Neutrophil (primary cell): ENCODE measurements around the gene OSBPL3.

ENCODE experiments used
- H3K27ac ChIP-seq: fragments of 200-600 bp; sonication (generic); 2 replicates; pipeline ENCODE4 v1.5.1; 2016; ENCODE audit warnings: mild to moderate bottlenecking, moderate library complexity
- H3K27me3 ChIP-seq: fragments of 200-600 bp; sonication (generic); 2 replicates; pipeline ENCODE4 v1.6.0; 2016; ENCODE audit warnings: mild to moderate bottlenecking
- H3K36me3 ChIP-seq: fragments of 200-600 bp; sonication (generic); 2 replicates; pipeline ENCODE4 v1.5.1; 2017
- H3K4me1 ChIP-seq, 2 experiments: fragments of 200-600 bp in 1 of 2; sonication (generic) in 1 of 2; 1 replicate in 1 of 2; 2 replicates in 1 of 2; pipeline versions ENCODE4 v1.5.1 to v1.6.1; 2013 to 2016; ENCODE audit warnings: low read depth in 1 of 2, low read length in 1 of 2, mild to moderate bottlenecking in 1 of 2, moderate library complexity in 1 of 2; ENCODE audit not compliant: control insufficient read depth in 1 of 2, insufficient read depth in 1 of 2
- H3K4me3 ChIP-seq, 2 experiments: fragments of 200-600 bp in 1 of 2; sonication (generic) in 1 of 2; 1 replicate in 1 of 2; 2 replicates in 1 of 2; pipeline ENCODE4 v1.5.1; 2013 to 2016; ENCODE audit warnings: low read depth in 1 of 2, low read length in 1 of 2, mild to moderate bottlenecking in 1 of 2, moderate library complexity in 1 of 2
- H3K9me3 ChIP-seq: fragments of 200-600 bp; sonication (generic); 2 replicates; pipeline ENCODE4 v1.5.1; 2016
- CTCF ChIP-seq: fragments of 200-600 bp; sonication (generic); IDR thresholded peaks from 2 replicates; pipeline ENCODE4 v1.5.1; 2016; ENCODE audit warnings: antibody characterized with exemption

Gene OSBPL3

GRCh38 chr7:24833549-24833948 is 146.4 kb downstream of the OSBPL3 start:
- Histone ChIP-seq H3K4me1 (peaks cover 0 to 4% of the 10 kb centered on the region in 2 experiments), H3K36me3 (no peaks in the 10 kb centered on the region), H3K4me3 (no peak overlapping the region), H3K27me3 (peaks cover 18% of the 10 kb centered on the region), H3K27ac (no peak overlapping the region), H3K9me3 (no peaks in the 10 kb centered on the region)
- TF ChIP-seq CTCF, result no peak

- Histone ChIP-seq H3K4me1 (peaks cover 0 to 4% of the 10 kb centered on the region in 2 experiments), H3K4me3 (no peak overlapping the region), H3K27me3 (peaks cover 18% of the 10 kb centered on the region), H3K36me3 (no peaks in the 10 kb centered on the region), H3K9me3 (no peaks in the 10 kb centered on the region), H3K27ac (no peak overlapping the region)
- no peak for TF ChIP-seq CTCF
Measured at GRCh38 chr7:24831240-24831639, 148.7 kb downstream of the OSBPL3 start.

DNA sequence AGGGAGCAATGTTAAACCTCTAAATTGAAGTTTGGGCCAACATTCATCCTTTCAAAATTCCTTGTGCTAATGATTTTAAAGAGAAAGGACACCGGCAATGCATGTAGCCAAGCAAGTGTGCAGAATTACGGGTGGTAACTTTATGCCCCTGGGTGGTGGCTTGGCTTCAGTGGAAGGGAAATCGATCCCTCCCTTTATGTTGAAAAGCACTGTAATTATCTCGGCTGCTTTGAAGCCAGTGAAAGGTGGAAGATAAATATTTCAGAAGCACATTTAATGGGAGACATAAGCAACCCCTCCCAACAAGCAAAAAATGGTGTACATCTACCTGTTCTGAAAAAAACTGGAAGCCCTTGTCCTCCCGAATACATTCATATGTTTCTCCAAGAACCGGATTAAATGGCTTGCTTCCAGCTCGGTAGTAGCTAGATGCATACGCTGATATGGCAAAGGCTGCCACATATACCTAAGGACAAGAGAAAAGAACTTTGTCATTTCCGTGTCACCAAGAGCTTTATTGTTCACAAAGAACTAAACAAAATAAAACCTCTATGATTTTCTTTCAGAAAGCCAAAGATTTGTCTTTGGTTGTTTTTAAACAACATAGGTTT is 149.4 kb downstream of the OSBPL3 start:
- H3K4me3 ChIP-seq, result no peak overlapping the region
- no peak for TF ChIP-seq CTCF
- peaks cover 0 to 4% of the 10 kb centered on the region in 2 experiments for H3K4me1 ChIP-seq

GRCh38 chr7:24829787-24830186 is 150.2 kb downstream of the OSBPL3 start:
- Histone ChIP-seq H3K27ac (no peak overlapping the region), H3K4me1 (peaks cover 0 to 4% of the 10 kb centered on the region in 2 experiments), H3K4me3 (no peak overlapping the region), H3K9me3 (no peaks in the 10 kb centered on the region), H3K27me3 (peaks cover 18% of the 10 kb centered on the region), H3K36me3 (no peaks in the 10 kb centered on the region)
- TF ChIP-seq CTCF, result no peak

More for the DNA sequence above, 149.4 kb downstream of the OSBPL3 start:
- Histone ChIP-seq H3K36me3 (no peaks in the 10 kb centered on the region), H3K9me3 (no peaks in the 10 kb centered on the region), H3K27me3 (peaks cover 18% of the 10 kb centered on the region), H3K27ac (no peak overlapping the region)

- no peak overlapping the region for H3K27ac ChIP-seq
Measured at GRCh38 chr7:24828891-24829661, 150.9 kb downstream of the OSBPL3 start.

More at GRCh38 chr7:24828891-24829661, 150.9 kb downstream of the OSBPL3 start:
- no peak for TF ChIP-seq CTCF
- Histone ChIP-seq H3K36me3 (no peaks in the 10 kb centered on the region), H3K27me3 (peaks cover 11% of the 10 kb centered on the region), H3K4me1 (peaks cover 0 to 1% of the 10 kb centered on the region in 2 experiments), H3K9me3 (no peaks in the 10 kb centered on the region), H3K4me3 (no peak overlapping the region)
